Parathyroid adenoma (tissue), 2 donors: ENCODE measurements around the gene TP53I3.

Experiments
- H2AFZ ChIP-seq: fragments of 300-600 bp; sonication (generic); one replicate; pipeline ENCODE4 v1.7.0; 2017; ENCODE audit warnings: antibody characterized with exemption, mild to moderate bottlenecking
- H3K27ac ChIP-seq: fragments of 300-600 bp; sonication (generic); one replicate; pipeline ENCODE4 v1.7.0; 2017
- H3K27me3 ChIP-seq: fragments of 300-600 bp; sonication (generic); one replicate; pipeline ENCODE4 v1.7.0; 2017; ENCODE audit warnings: low read length; ENCODE audit not compliant: control insufficient read depth, insufficient read depth
- H3K36me3 ChIP-seq: fragments of 300-600 bp; sonication (generic); one replicate; pipeline ENCODE4 v1.7.0; 2017; ENCODE audit warnings: low read length; ENCODE audit not compliant: control insufficient read depth, insufficient read depth
- H3K4me1 ChIP-seq: fragments of 300-600 bp; sonication (generic); one replicate; pipeline ENCODE4 v1.7.0; 2017; ENCODE audit warnings: control low read depth
- H3K4me2 ChIP-seq: fragments of 300-600 bp; sonication (generic); one replicate; pipeline ENCODE4 v1.7.0; 2017; ENCODE audit warnings: low read length
- H3K4me3 ChIP-seq: fragments of 300-600 bp; sonication (generic); one replicate; pipeline ENCODE4 v1.7.0; 2017; ENCODE audit warnings: low read depth, low read length
- H3K79me2 ChIP-seq: fragments of 300-600 bp; sonication (generic); one replicate; pipeline ENCODE4 v1.7.0; 2017; ENCODE audit warnings: control low read depth
- H3K9ac ChIP-seq: fragments of 300-600 bp; sonication (generic); one replicate; pipeline ENCODE4 v1.7.0; 2017; ENCODE audit warnings: mild to moderate bottlenecking
- H3K9me3 ChIP-seq: fragments of 300-600 bp; sonication (generic); one replicate; pipeline ENCODE4 v1.7.0; 2017; ENCODE audit warnings: low read length; ENCODE audit not compliant: control insufficient read depth
- CTCF ChIP-seq: fragments of 300-600 bp; sonication (generic); IDR thresholded peaks from one replicate; pipeline ENCODE4 v1.7.0; 2017; ENCODE audit warnings: antibody characterized with exemption, mild to moderate bottlenecking
- donor health status: primary hyperparathyroidism.

TP53I3 gene

GRCh38 chr2:24048769-24049484, 35.7 kb downstream of the TP53I3 start:
- Histone ChIP-seq H3K36me3 (no peaks in the 10 kb centered on the region), H3K9ac (no peak overlapping the region), H2AFZ (peak overlapping the region; percentile 95), H3K9me3 (no peaks in the 10 kb centered on the region), H3K27ac (no peak overlapping the region), H3K27me3 (no peaks in the 10 kb centered on the region), H3K79me2 (no peaks in the 10 kb centered on the region), H3K4me1 (no peaks in the 10 kb centered on the region), H3K4me3 (peak overlapping the region; percentile 64), H3K4me2 (peak overlapping the region; percentile 90)
- no peak for TF ChIP-seq CTCF

GRCh38 chr2:24047703-24048033, 37.0 kb downstream of the TP53I3 start:
- Histone ChIP-seq H3K79me2 (peaks cover 3% of the 10 kb centered on the region), H3K9ac (no peak overlapping the region), H3K27me3 (no peaks in the 10 kb centered on the region), H3K4me1 (no peaks in the 10 kb centered on the region), H2AFZ (peak overlapping the region; percentile 83), H3K9me3 (no peaks in the 10 kb centered on the region), H3K4me3 (peak overlapping the region; percentile 36), H3K27ac (peak overlapping the region; percentile 37), H3K36me3 (no peaks in the 10 kb centered on the region), H3K4me2 (peak overlapping the region; percentile 55)
- TF ChIP-seq CTCF, result no peak

GRCh38 chr2:24046930-24047702, 37.5 kb downstream of the TP53I3 start, which contains the start of gene WDCP:
TSS of gene WDCP (minus strand) at chr2:24047391. CDS start at chr2:24039494, 7,897 bp downstream.
- H3K4me1 ChIP-seq, result no peaks in the 10 kb centered on the region
- no peak for TF ChIP-seq CTCF
- H3K9ac ChIP-seq, result no peak within 1 kb of the TSS
- H3K27me3 ChIP-seq, result no peaks in the 10 kb centered on the region
- peak within 1 kb of the TSS; percentile 92 for H3K4me2 ChIP-seq
- H3K4me3 ChIP-seq, result peak within 1 kb of the TSS; percentile 95
- H3K36me3 ChIP-seq, result no peaks in the 10 kb centered on the region
- H3K79me2 ChIP-seq, result peaks cover 3% of the 10 kb centered on the region
- peak within 1 kb of the TSS; percentile 37 for H3K27ac ChIP-seq
- peak within 1 kb of the TSS; percentile 83 for H2AFZ ChIP-seq
- H3K9me3 ChIP-seq, result no peaks in the 10 kb centered on the region

GRCh38 chr2:24046599-24046929, 38.1 kb downstream of the TP53I3 start:
- Histone ChIP-seq H3K4me2 (peak overlapping the region; percentile 92), H3K9me3 (no peaks in the 10 kb centered on the region), H3K4me1 (no peaks in the 10 kb centered on the region), H3K79me2 (peaks cover 3% of the 10 kb centered on the region), H3K4me3 (peak overlapping the region; percentile 95), H3K9ac (no peak overlapping the region), H3K36me3 (no peaks in the 10 kb centered on the region), H3K27ac (no peak overlapping the region), H2AFZ (peak overlapping the region; percentile 83), H3K27me3 (no peaks in the 10 kb centered on the region)
- no peak for TF ChIP-seq CTCF
